K562 (cell line): ENCODE measurements around the gene CHD2.

Source experiments
- ARNT ChIP-seq, 2 experiments: fragments of 450-650 bp; IDR thresholded peaks; 2 replicates each; pipeline ENCODE4 v1.6.1; 2016; ENCODE audit warnings: mild to moderate bottlenecking in 1 of 2
- BRCA1 ChIP-seq, 2 experiments: fragments of 450-650 bp in 1 of 2; sonication (generic) in 1 of 2; formaldehyde crosslinking in 1 of 2; IDR thresholded peaks; 2 replicates each; pipeline versions ENCODE4 v1.5.0 to v1.6.1; 2017 to 2020; ENCODE audit warnings: mild to moderate bottlenecking in 1 of 2, missing genetic modification reagents in 1 of 2
- CHD2 ChIP-seq: IDR thresholded peaks from 2 replicates; pipeline ENCODE4 v1.6.1; 2011; ENCODE audit warnings: low read depth, low read length
- EP300 ChIP-seq: IDR thresholded peaks from 2 replicates; pipeline ENCODE4 v1.6.1; 2012; ENCODE audit warnings: low read length, improper control_type of control experiment
- MCM2 ChIP-seq: fragments of 450-650 bp; IDR thresholded peaks from 2 replicates; pipeline ENCODE4 v1.6.1; 2017; ENCODE audit warnings: low read depth, mild to moderate bottlenecking
- POLR2A ChIP-seq: fragments of 450-650 bp; conservative IDR thresholded peaks from 2 replicates; pipeline ENCODE4 v1.6.1; 2016
- ZC3H8 ChIP-seq: fragments of 450-650 bp; IDR thresholded peaks from 2 replicates; pipeline ENCODE4 v1.6.1; 2017
- ZNF124 ChIP-seq: sonication (generic); formaldehyde crosslinking; IDR thresholded peaks from 2 replicates; pipeline ENCODE4 v1.8.1; 2022; ENCODE audit warnings: missing genetic modification reagents
- TF ChIP-seq, protein P1 (sequence below): sonication (generic); formaldehyde crosslinking; IDR thresholded peaks from 2 replicates; pipeline ENCODE4 v1.8.1; 2023; ENCODE audit warnings: mild to moderate bottlenecking, missing genetic modification reagents
- TF ChIP-seq, protein P2 (sequence below): sonication (generic); formaldehyde crosslinking; IDR thresholded peaks from 2 replicates; pipeline ENCODE4 v1.9.0; 2022; ENCODE audit warnings: mild to moderate bottlenecking, missing genetic modification reagents
- TF ChIP-seq, protein P3 (sequence below): IDR thresholded peaks from 3 replicates; pipeline ENCODE4 v1.6.1; 2011; ENCODE audit warnings: borderline replicate concordance, mild to moderate bottlenecking; ENCODE audit not compliant: insufficient read length, insufficient read depth

DNA sequence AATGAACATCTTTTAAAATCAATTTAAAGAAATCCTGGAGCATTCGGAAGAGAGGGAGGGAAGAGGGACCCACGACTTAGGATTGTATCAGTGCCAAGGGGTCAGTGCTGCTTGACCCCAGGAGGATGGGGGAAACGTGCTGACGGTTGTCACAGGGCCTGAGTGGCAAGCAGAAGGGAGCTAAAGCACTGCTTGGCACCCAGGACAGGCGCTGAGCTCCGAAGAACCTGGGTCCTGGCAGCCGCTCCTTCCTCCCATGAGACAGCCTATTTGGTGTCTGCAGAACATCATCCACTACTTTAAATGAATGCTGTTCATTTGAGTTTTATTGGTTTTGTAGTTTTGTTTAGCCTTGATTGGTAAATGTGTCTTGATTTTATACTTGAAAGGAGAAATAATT, 134.4 kb downstream of the CHD2 start:
- TF ChIP-seq, protein P1, sequence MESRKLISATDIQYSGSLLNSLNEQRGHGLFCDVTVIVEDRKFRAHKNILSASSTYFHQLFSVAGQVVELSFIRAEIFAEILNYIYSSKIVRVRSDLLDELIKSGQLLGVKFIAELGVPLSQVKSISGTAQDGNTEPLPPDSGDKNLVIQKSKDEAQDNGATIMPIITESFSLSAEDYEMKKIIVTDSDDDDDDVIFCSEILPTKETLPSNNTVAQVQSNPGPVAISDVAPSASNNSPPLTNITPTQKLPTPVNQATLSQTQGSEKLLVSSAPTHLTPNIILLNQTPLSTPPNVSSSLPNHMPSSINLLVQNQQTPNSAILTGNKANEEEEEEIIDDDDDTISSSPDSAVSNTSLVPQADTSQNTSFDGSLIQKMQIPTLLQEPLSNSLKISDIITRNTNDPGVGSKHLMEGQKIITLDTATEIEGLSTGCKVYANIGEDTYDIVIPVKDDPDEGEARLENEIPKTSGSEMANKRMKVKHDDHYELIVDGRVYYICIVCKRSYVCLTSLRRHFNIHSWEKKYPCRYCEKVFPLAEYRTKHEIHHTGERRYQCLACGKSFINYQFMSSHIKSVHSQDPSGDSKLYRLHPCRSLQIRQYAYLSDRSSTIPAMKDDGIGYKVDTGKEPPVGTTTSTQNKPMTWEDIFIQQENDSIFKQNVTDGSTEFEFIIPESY (CRISPR knock-in tag) = no peak
- TF ChIP-seq CHD2 (no peak), EP300 (no peak), ARNT (IDR thresholded peaks at IDR 0.05) (no peak), MCM2 (no peak), POLR2A (no peak), ZNF124 (CRISPR knock-in tag) (no peak), BRCA1 (IDR thresholded peaks at IDR 0.05) (no peak), BRCA1 (CRISPR knock-in tag; IDR thresholded peaks at IDR 0.05) (no peak), ZC3H8 (no peak)
- TF ChIP-seq, protein P2, sequence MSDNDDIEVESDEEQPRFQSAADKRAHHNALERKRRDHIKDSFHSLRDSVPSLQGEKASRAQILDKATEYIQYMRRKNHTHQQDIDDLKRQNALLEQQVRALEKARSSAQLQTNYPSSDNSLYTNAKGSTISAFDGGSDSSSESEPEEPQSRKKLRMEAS (CRISPR knock-in tag) = no peak
- TF ChIP-seq, protein P3, sequence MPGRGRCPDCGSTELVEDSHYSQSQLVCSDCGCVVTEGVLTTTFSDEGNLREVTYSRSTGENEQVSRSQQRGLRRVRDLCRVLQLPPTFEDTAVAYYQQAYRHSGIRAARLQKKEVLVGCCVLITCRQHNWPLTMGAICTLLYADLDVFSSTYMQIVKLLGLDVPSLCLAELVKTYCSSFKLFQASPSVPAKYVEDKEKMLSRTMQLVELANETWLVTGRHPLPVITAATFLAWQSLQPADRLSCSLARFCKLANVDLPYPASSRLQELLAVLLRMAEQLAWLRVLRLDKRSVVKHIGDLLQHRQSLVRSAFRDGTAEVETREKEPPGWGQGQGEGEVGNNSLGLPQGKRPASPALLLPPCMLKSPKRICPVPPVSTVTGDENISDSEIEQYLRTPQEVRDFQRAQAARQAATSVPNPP = no peak
